HUDEP-2 (cell line): ENCODE data around the gene SLC17A9.
A peak's percentile ranks its signal among the peaks of the same experiment; 100 is the strongest.

ENCODE experiments used
- DNase-seq, 76 experiments: peaks; one replicate each; lab custom pipeline; 2025; ENCODE audit not compliant: unreplicated experiment in 76 of 76; lab: John Stamatoyannopoulos, UW

SLC17A9 gene

GRCh38 chr20:62952373-62952967 is at the start of gene SLC17A9:
TSS of gene SLC17A9 (plus strand) at chr20:62952709. CDS start at chr20:62952831, 122 bp downstream.
- DNase-seq: peak in 70 of 76 experiments; percentile 14 to 92 (median 70)

GRCh38 chr20:62902926-62903615 is 49.4 kb upstream of the SLC17A9 start:
- DNase-seq: no peak

GRCh38 chr20:62905536-62906117 is 46.9 kb upstream of the SLC17A9 start:
- no peak for DNase-seq

GRCh38 chr20:62906209-62906608 is 46.3 kb upstream of the SLC17A9 start:
- DNase-seq: no peak

- no peak for DNase-seq
Measured at GRCh38 chr20:62906647-62907375, 45.7 kb upstream of the SLC17A9 start.

GRCh38 chr20:62907384-62908317 is 44.9 kb upstream of the SLC17A9 start:
- no peak for DNase-seq

GRCh38 chr20:62908971-62909791 is 43.3 kb upstream of the SLC17A9 start:
- DNase-seq: no peak

- DNase-seq: no peak
Measured at GRCh38 chr20:62910217-62910766, 42.2 kb upstream of the SLC17A9 start.

GRCh38 chr20:62910777-62911497 is 41.6 kb upstream of the SLC17A9 start:
- DNase-seq: no peak

GRCh38 chr20:62911701-62912280 is 40.7 kb upstream of the SLC17A9 start:
- no peak for DNase-seq

GRCh38 chr20:62913043-62913630 is 39.4 kb upstream of the SLC17A9 start:
- no peak for DNase-seq

- no peak for DNase-seq
Measured at GRCh38 chr20:62914436-62914835, 38.1 kb upstream of the SLC17A9 start.

GRCh38 chr20:62914970-62915457 is 37.5 kb upstream of the SLC17A9 start:
- DNase-seq: peak in 3 of 76 experiments; percentile 13 to 18 (median 15)

- DNase-seq: no peak
Measured at GRCh38 chr20:62916703-62917476, 35.6 kb upstream of the SLC17A9 start.

GRCh38 chr20:62917720-62918119 is 34.8 kb upstream of the SLC17A9 start:
- DNase-seq: no peak

GRCh38 chr20:62918147-62918546 is 34.4 kb upstream of the SLC17A9 start:
- DNase-seq: no peak

- no peak for DNase-seq
Measured at GRCh38 chr20:62918831-62919230, 33.7 kb upstream of the SLC17A9 start.
